ENCODE results near the gene CAMTA1.

CAMTA1 gene

DNA sequence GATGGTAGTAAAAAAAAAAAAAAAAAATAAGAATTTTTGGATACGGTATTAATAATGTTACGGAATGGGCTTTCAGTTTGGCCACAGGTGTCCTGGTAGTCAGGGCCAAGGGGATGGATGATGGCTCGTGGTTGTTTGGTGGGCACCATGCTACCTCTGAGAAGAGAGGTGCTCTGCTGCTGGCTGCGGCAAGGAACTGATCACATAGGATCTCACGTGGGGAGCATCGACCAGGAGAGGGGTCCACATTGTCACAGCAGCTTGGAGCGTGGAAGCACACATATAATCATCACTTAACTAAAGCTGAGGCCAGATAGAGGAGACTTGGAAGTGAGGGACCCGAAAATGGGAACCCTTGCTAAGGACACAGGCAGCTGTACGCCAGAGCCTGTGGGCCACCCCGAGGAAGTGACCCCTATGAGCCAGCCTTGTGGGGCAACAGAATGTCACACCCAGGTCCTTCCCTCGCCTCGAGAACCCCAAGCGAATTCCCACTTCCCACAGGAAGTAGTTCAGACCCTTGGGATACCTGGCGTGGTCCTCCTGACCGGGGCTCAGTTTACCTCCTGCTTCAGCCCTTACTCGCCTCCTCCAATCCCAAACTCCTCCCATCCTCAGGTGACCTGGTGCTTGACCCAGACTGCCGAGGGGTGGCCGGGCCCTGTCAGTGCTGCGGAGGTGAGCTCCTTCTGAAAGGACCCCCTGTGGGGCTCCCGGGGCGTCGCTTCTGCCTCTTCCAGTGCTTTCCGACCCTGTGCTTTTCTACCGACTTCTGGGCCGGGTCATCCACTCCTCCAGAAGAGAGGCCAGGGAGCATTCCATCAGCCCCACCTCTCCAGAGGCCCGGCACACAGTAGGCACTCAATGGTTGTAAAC, 222.0 kb downstream of the CAMTA1 start:
- DNase-seq (ENCODE audit: low spot score): no peak

DNA sequence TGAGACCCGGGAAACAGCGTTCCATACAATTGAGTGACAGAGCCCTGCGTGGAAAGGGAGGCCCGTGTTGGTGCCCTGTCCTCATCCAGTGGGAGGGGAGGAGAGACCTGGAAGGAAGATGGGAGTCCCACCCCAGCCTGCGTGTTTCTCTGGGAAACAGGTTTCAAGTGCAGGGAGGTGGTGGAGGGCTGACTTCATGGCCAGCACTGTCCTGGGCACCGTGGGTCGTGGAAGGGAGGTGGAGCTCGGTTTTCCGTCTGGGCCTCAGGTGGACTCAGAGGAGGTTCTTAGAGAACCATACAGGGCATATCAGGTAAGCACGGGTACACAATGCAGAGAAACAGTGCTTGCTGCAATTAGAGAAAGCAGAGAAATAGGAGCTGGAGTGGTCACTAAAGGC, 222.6 kb downstream of the CAMTA1 start:
- DNase-seq (ENCODE audit: low spot score): no peak

DNA sequence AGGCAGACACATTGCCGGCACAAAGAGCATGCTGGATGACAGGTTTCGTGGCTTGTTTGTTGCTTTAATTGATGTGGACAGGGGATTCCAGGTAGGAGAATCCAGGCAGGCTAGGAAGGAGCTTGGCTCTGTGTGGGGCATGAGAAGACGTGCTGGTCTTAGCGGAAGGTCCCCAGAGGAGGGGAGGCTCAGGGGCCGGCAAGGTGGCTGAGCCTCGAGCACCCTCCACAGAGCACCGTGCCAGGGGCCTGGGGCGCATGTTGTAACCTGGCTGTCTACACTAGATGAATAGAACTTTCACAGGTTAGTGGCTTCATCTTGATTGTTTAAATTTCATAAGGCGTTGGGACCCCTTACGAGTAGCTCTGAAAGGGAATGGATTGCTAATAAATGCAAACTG, 223.1 kb downstream of the CAMTA1 start:
- DNase-seq (ENCODE audit: low spot score): no peak

DNA sequence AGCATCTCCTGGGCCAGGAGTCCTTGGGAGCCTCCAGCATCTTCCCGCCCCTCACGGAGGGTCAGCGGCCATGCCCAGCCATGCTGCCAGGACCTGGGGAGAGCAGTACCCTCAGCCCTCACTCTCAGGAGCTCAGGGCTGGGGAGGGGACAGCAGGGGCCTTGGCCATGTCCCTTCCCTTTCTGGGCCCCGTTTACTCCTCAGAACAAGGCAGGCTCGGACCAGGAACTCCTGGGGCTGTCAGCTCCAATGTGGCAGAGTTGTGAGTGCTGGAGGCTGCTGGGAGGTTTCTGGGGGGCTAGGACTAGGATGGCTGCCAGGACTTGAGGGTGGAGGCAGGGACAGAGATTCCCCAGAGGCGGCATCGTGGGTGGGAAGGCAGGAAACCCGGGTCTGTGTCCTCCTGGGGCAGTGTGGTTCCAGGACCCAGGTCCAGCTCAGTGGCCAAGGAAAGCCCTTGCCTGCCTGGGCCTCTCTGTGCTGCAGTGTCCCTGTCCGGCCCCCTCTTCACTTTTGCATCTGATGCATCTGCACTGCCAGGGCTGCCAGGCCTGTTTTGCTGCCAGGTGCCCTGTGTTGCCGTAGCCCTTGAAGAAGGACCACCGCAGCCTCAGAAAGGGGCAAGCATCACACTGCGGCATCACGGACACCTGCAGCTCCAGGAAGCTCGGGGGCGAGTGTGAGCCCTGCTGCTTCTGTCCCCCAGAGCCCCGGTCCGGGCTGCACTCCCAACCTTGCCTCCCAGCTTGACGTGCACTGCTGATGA, 223.9 kb downstream of the CAMTA1 start:
- DNase-seq (ENCODE audit: low spot score): no peak

DNA sequence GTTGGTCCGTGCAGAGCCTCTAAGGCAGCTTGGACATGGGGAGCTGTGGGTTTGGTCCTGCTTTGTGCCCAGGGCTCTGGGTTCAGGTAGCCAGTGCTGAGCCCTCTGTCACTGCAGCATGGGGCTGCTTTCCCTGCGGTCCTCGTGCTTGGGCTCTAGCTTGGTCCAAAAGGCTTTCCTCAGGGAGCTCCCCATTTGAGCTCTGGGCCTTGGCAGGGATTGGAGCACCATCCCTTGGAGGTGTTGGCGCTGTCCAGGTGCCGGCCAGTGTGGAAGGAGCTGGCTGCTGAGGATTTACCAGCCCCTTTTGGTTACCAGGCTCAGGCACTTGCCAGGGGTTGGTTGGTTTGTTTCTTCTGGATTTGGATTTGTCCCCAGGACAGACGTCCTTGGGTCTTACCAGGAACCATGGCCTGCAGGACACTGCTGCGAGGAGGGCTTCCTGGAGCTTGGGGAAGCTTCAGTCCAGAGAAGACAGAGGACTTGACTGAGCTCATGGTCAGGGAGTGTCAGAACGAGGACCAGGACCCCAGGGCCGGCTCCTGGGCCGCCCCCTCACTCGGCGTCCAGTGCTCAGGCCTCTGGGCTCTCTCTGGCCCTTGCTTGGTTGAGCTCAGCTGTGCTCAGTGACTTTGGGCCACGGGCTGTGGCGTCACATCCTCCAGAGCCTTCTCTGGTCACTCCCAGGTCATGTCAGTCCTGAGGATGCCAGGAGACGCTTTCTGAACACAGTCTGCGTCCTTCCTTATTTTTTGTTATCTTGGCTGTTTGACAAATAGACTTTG, 224.7 kb downstream of the CAMTA1 start:
- DNase-seq (ENCODE audit: low spot score): no peak

DNA sequence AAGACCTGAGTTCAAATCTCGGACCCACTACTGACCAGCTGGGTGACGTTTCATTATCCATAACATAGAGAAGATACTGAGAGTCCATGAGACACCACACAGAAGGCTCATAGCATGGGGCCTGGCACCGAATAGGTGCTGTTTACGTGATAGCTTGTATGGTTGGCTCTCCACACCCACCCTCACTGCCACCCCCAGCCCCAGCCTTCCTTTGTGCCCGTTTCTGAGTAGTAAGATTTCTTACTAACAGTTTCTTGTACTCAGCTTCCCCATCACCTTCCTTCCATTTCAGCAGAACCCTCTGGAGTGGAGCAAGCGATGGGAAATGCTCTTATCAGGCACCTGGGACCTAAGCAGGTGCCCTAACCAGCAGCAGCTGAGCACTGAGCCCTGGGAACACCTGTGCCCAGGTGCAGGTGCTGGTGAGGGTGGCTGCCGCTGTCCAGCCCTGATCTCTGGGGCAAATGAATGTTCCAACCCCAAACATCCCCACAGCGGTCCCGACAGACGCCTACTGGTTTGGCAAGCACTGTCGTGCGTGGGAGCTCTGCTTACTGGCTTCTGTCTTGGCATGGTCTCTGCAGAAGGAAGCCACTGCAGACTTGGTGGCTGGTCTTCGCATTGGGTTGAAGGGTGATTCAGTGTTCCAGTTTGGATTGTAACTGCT, 225.4 kb downstream of the CAMTA1 start:
- DNase-seq (ENCODE audit: low spot score): peak; percentile 38

DNA sequence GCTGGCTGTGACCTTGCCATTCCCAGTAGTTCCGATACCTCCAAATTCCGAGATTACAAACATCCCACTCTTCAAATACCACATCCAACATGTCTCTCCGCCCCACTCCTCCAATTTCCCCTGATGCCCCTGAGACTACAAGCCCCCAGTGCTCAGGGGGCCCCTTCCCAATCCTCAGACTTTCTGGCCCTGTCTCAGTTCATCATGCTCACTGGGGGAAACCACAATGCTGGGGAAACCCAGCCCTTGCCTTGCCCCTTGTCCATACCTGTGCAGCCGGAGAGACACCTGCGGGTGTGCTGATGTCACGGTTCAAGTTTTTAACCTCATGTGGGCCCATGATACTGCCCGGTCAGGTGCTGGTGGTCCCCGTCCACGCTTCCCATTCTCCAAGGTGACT, 226.6 kb downstream of the CAMTA1 start:
- DNase-seq (ENCODE audit: low spot score): no peak

DNA sequence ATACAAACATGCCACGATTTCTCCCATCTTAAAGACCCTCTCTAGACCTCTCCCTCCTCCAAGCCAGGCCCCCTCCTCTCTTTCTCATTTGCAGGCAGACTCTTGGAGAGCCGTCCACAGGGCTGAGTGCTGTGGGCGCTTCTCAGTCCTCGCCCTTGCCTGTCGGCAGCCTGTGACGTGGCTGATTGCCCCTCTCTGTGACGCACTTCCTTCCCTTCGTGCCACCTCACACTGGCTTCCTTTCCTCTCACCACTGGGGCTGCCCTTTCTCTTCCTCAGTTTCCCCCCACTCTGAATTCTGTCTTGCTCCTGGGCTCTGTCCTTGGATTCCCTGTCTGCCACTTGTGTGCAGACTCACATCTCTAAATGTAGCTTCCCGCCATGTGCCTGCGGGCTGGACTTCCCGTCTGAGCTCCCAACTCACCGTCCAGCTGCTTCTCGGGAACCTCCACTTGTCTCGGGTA, 227.2 kb downstream of the CAMTA1 start:
- DNase-seq (ENCODE audit: low spot score): no peak

DNA sequence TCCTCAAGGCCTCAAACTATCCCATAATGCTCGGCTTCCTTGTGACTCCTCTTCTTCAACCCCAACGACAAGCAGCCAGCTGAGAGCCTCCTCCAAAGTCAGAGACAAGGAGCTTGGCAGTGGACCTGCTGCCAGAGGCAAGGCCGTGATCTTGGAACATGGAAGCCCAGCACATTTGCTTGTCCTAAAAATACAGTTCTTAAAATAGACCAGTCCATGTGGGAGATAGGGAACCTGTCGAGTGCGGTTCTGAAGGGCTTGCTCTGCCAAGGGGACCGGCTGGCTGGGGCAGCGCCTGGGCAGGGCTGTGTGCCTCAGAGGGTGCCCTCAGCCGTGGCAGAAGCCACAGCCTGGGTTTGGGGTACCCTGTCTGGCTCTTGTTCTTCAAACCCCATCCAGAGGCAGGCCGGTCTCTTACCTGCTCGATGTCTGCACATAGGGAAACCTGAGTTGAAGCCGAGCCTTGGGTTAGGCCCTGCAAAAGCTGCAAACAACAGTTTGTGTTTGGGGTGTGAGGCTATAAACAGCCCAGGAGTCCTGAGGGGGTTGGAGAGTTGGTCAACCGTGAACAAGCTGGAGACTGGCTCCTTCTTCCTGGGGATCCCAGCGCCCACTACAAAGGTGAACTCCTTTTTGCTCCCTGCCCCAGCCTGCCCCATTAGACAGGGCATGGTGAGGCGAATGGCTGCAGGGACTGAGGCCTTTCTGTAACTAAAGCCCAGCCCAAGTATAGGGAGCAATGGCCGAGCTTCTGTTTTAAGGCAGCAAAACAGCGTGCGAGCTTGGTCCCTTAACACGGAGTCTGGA, 228.8 kb downstream of the CAMTA1 start:
- no peak for DNase-seq (ENCODE audit: low spot score)

DNA sequence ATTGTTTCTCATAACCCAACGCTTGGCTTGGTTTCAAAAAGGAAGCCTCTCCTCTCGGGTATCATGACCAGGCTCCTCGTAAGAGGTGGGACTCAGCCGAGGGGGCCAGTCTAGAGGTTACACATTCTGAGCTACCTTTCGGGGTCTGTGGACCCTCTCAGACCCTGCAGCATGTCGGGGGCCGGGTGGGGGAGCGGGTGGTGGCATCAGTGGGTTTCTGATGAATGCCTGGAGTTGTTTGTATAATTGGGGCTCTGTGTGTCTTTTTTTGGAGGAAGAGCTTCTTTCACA, 229.3 kb downstream of the CAMTA1 start:
- DNase-seq (ENCODE audit: low spot score): no peak

DNA sequence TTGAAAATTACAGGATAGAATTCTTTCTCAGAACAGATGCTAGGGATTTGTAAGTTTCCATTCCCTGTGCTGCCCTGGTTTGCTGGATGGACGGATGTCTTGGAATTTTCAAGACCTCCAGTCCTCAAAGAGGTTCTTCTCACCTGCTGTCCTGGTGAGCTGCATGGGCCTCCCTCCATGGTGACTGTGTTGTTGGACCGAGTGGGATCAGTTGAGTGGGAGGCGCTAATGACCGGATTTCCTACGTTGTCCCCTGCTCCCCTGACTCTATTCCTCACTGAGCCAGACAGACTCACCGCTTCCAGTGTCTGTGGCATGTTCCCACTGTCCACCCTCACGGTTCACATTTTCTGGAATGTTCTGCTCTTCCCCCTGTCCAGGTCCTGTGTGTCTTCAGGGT, 229.8 kb downstream of the CAMTA1 start:
- DNase-seq (ENCODE audit: low spot score): no peak

DNA sequence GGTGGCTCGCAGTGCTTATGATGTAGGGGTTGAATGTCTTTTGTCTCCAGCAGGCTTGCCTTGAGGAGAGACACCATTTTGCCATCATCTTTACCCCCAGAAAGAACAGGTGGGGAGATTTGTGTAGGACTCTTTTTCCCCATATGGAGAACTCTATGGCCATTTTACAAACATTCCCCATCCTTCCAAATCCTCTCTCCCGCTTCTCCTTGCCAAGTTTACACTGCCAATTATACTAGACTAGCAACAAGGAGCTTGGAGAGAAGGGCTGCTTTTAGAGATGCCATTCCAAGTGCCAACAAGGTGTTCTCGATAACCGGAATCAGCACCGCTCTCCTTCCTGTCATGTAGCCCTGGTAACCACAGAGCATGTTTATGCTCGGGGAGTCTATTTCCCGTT, 233.1 kb downstream of the CAMTA1 start:
- DNase-seq (ENCODE audit: low spot score): no peak

DNA sequence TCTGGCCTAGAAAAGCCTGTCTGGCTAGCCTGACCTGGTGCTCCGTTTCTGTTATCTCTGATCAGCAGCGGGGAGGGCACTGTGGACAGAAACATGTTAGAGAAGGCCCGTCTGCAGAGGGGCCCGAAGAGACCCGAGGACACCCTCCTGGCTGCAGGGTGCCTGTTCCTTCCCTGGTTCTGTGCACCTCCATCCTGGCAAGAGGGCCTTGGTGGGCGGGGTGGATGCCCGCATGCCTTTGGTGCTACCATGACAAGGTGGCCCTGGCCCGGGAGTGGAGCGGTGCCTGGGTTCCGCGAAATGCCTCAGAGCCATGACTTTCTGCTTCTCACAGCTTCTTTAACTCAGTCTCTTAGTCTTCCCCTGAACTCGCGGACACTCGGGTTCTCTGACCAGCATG, 233.6 kb downstream of the CAMTA1 start:
- DNase-seq (ENCODE audit: low spot score): no peak

DNA sequence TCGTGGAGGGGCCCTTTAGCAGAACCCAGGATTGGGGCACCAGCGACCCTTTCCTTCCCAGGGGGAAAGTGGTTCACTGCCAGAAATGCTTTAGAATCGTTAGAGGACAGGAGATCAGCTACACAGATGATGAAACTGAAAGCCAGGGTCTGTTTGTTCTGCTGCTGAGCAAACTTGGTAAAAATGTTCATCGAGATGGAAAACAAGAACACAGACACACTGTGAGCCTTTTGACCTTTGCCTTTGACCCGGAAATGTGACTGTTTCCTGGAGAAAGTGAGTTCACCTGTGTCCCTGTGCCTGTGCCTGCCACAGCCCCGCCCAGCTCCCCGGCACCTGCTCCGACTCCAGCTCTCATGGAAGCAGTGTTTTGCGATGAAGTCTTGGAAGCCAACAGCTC, 234.3 kb downstream of the CAMTA1 start:
- DNase-seq (ENCODE audit: low spot score): no peak

DNA sequence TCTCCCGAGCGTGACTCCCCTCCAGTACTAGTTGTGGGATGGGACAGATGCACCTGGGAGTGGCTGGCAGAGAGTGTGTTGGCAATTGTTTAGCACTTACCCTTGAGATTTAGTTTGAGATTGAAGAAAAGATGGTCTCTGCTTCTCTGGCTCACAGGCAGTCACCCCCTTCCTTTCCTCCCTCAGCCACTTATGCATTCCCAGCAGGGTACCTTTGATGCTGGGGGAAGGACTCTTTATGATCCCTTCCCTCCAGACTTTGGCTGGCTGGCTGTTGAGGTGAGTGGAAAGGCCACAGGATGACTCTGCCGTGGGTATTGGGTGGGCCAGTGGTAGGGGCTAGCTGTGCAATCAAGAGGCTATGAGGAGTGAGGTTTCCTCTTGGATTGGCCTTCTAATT, 236.8 kb downstream of the CAMTA1 start:
- no peak for DNase-seq (ENCODE audit: low spot score)

DNA sequence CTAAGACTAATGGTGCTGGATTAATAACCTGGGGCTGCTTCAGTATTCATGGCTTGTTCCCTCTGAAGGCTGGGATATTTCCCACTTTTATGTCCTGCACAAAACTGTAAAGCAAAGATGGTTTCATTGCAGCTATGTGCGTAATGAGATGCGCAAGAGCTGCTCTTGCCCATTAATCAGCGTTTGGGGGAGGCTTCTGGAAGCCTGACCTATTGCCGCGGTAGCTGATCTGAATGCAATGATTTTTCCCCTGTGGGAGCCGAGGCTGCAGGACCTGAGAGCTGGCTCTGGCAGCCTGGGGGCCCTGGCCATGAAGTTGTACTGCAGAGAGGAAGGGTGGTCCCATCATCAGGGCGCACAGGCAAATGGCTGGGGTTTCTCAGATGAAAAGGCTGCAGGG, 239.8 kb downstream of the CAMTA1 start:
- DNase-seq (ENCODE audit: low spot score): no peak

DNA sequence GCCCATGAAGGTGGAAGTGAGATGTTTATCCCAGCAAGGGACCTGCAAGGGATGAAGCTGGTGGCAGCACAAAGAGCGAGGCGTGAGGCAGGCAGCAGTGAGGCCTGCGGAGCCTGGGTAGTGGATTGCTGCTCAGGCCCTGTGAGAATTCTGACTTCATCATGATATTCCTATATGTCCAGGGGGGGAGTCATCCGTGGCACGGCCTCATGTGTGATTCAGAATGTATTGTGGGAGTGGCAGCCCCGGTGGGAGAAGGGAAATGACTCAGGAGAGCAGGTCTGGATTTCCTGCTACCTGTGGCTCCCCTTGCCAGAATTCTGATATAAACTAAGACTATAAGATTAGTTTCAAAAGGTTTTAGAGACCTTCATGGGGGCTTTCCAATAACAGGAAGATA, 240.9 kb downstream of the CAMTA1 start:
- no peak for DNase-seq (ENCODE audit: low spot score)

DNA sequence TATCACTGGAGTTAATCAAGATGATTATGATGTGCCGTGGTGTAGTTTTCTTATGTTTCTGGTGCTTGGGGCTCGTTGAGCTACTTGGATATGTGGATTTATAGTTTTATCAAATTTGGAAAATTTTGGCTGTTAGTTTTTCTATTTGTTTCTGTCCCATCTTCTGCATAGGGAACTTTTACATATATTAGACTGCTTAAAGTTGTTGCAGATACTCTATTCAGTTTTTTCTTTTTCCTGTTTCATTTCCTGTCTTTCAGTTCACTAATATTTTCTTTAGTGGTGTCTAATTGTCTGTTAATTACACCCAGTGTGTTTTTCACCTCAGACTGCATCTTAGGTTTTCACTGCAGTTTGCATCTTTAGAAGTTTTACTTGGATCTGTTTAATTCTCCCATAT, 247.7 kb downstream of the CAMTA1 start:
- no peak for DNase-seq (ENCODE audit: low spot score)

DNA sequence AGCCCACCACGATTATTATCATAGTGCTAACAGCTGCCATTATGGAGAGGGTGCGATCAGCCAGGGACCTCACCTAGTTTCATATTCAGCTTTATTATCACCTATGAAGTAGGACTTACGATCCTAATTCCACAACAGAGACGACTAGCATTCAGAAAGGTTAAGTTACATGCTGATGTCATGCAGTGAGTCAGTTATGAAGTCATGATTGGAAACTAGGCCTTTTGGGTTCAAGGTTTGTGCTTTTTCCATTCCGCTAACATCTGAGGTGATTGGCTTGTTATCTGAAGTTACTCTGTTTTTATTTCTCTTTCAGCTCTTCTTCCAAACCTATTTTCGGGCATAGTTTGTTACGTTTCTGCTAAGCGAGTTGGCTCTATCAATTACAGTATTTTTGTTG, 251.1 kb downstream of the CAMTA1 start:
- DNase-seq (ENCODE audit: low spot score): no peak

DNA sequence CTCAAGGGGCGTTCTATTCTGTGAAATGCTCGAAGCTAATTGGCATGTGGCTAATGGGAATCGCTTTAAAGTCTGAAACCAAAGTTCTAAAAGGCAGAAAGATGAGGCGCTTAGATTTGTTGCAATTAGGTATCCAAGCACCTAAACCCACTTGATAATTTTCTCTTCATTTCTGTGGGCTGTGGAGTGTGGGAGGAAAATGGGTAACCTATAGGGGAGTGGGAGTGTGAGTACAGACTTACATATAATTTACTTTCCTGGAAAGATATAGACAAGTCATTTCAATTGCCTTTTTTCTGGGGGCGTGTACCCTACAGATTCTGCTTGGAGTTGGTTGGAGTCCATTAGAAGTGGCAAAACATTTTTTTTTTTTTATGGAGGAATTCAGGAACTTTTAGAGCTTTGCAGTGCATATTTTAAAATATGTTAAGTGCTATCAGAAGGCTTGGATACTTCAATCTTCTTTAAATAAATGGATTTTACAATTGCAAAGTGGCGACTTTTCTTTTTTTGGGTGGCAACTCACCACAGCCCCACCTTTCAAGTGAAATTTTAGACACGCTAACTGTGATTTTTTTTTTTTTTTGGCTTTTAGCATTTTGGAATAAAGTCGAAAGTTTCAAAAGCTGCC, 254.5 kb downstream of the CAMTA1 start:
- no peak for DNase-seq (ENCODE audit: low spot score)

Measured in Ammon's horn (tissue), 1 donor.